GM12872 (cell line): ENCODE data around the gene NOS1AP.

Source experiments
- TF ChIP-seq, protein P1 (sequence below): IDR thresholded peaks from 3 replicates; pipeline ENCODE4 v1.5.1; 2011; ENCODE audit warnings: low read depth, mild to moderate bottlenecking, low read length, moderate library complexity; ENCODE audit not compliant: insufficient read depth

The NOS1AP gene

DNA sequence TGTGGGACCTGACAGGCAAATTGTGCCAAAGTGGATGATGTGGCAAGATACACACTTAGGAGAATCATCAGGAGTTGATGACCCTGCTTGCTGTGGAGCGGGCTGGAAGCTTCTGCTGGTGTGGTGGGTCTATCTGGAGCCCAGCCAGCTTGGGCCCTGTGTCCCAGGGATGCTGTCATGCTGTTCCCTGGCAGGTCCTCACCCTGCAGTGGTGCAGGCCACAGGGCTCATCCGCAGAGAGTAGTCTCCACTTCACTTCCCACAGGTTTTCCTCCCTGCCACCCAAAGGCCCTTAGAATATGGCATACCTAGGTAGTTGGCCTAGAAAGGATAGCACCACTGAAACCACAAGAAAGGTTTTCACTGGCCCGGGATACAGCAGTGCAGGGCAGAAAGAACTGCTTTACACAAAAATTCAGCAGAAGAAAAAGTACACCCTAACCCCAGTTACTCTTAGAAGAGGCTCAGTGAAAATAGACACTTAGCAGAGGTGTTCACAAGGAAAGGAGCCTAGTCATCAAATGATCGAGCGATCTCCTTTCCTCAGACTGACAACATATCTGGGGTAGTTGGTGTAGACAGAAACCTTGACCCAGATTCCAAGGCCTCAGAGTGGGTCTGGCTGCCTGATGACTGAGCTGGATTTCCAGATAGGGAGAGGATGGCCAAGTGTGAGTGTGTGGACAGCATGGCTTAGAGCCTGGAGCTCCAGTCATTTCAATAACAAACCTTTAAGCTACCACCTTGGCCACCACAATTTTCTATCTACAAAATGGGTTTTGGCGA, 310.8 kb downstream of the NOS1AP start:
- TF ChIP-seq, protein P1, sequence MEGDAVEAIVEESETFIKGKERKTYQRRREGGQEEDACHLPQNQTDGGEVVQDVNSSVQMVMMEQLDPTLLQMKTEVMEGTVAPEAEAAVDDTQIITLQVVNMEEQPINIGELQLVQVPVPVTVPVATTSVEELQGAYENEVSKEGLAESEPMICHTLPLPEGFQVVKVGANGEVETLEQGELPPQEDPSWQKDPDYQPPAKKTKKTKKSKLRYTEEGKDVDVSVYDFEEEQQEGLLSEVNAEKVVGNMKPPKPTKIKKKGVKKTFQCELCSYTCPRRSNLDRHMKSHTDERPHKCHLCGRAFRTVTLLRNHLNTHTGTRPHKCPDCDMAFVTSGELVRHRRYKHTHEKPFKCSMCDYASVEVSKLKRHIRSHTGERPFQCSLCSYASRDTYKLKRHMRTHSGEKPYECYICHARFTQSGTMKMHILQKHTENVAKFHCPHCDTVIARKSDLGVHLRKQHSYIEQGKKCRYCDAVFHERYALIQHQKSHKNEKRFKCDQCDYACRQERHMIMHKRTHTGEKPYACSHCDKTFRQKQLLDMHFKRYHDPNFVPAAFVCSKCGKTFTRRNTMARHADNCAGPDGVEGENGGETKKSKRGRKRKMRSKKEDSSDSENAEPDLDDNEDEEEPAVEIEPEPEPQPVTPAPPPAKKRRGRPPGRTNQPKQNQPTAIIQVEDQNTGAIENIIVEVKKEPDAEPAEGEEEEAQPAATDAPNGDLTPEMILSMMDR = no peak

DNA sequence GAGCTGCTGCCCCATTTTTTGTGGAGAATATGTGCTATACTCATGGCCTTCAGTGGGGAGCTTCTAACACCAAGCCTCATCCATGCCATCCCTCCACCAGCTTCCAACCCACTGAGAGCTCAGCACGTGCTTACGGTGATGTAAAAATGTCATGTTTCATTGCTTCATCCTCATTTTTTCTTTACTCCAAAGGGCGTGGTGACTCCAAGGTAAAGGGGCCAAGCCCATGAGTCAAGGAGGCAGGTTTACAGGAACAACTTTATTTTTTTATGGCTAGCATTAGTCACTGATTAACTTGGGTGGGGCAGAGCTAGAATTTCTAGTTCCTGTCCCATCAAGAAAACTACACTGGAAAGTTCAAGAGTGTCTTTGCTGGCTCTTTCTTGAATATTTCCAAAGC, 311.9 kb downstream of the NOS1AP start, which contains the start of gene C1orf226:
C1orf226 (plus strand) TSS at position 346 of the 400 bp plus-strand sequence. CDS start 174 bp downstream, outside the sequence.
- TF ChIP-seq, protein P1 = no peak

DNA sequence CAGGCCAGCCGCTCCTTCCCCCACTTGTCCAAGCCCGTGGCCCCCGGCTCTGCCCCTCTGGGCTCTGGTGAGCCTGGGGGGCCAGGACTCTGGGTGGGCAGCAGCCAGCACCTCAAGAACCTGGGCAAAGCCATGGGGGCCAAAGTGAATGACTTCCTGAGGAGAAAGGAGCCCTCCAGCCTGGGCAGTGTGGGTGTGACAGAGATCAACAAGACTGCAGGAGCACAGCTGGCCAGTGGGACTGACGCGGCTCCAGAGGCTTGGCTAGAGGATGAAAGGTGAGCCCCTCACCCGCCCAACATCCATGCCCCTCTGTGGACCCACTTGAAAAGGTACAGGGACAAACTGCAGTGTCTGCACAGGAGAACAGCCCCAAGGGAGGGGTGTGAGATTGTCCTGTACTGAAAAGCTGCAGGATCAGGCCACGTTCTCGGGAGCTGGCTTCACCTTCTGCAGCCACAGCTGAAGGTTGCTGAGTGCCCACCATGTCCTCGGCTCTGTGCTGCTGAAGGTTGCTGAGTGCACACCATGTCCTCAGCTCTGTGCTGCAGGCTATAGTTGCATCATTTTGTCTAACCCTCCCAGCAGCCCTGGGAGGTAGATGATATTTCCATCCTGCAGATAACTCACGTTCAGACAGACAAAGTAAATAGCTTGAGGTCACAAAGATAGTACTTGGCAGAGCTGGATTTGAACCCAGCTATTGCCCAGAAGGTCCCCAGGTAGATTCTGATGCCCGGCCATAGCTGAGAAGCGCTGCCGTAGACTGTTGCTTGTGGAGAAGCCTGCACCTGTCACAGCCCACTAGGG, 312.7 kb downstream of the NOS1AP start:
- TF ChIP-seq, protein P1 = no peak

DNA sequence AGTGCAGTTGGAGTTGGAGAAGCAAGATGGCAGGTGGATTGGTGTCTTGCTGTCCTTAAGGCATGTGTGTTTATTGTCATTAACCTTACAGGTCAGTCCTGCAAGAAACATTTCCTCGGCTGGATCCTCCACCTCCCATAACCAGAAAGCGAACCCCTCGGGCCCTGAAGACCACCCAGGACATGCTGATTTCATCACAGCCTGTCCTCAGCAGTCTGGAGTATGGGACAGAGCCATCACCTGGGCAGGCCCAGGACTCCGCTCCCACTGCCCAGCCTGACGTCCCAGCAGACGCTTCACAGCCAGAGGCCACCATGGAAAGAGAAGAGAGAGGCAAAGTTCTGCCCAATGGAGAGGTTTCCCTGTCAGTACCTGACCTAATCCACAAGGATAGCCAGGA, 313.6 kb downstream of the NOS1AP start:
- TF ChIP-seq, protein P1 = no peak

DNA sequence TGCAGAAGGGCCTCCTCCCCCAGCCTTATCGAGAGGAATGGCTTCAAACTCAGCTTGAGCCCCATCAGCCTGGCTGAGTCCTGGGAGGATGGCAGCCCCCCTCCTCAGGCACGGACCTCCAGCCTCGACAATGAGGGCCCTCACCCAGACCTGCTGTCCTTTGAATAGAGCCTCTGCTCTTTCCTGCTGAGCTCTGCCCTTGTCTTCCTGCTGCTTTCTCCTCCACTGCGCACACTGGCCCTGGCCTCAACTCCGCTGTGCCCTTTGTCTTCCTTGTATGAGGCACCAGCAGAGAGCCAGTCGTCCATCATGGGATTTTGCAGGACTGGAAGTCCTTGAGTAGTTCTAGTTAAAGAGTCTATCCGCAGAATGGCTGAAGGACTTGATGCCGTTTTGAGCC, 314.0 kb downstream of the NOS1AP start:
- TF ChIP-seq, protein P1 = no peak

DNA sequence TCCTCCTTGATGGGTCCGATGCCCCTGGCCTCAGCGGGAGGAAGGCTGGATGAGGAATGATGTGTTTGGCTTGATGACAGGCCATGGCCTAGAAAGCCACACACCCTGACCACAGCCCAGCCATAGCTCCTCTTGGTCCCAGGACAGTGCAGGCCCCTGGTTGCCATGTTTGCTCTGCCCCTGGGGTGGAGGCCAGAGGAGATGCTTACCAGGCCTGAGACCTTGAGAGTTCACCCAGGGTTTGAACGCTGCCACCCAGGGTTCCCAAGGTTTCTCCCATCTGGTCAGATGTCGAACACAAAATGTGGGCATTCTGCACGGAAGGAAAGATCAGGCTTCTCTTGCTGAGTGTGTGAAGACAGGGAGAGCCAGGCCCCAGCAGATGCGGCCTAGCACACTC, 314.6 kb downstream of the NOS1AP start:
- TF ChIP-seq, protein P1 = no peak

DNA sequence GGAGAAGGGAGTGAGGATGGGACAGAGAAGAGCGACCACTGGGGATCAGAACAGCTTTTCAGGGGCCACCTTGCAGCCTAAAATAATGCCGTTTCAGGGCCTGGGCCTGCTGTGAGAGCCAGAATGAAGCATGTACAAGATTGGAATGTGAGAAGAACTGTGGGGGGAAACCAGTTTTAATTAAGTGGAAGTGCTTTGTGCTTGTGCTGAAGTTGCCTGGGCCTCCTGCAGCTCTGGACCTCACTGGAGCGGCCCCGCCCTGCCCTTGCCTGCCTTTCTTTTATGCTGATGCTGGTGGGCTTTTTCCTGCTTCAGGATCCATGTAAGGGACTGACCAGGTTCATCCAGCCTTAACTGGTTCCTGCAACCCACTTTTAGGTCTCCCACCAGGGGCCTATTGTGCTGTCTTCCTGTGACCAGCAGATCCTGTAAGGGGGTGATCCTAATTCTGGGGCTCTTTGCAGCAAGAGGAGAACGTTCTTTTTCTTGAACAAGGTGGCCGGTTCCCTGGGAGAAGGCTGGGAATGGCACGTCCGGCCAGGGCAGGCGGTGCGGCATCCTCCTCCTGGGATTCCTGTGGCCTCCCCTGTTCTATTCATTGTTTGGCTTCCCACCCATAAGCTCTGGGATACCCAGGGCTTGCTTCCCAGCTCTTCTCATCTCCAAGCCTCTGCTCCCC, 315.2 kb downstream of the NOS1AP start:
- TF ChIP-seq, protein P1 = no peak
